T-cell (primary cell): ENCODE measurements around the gene PSME3. TPM values are rescaled to one million over a fixed set of nuclear protein-coding genes. Genes with fewer than 3 reads are reported as not detected.
"Not testable (repeated sequence)": the region's sequence is repeated elsewhere in the genome, so short reads cannot be mapped to it uniquely, and the experiment has no call there.

Experiments used
- ATAC-seq, 4 experiments: fragments of 200-7000 bp in 3 of 4; fragments of 150-1000 bp in 1 of 4; cut with Tn5 transposase; replicated peaks in 1 of 4; 1 replicate in 3 of 4; 2 replicates in 1 of 4; pipeline ENCODE4 v1.10.0; 2021; ENCODE audit warnings: moderate library complexity in 3 of 4, mild to moderate bottlenecking in 2 of 4, moderate number of reproducible peaks in 1 of 4
- CTCF ChIA-PET, 2 donors: fragments of 300-600 bp; sonication (Branson Sonifier 250); formaldehyde crosslinking; loops; one replicate each; lab custom pipeline; 2022; ENCODE audit warnings: antibody characterized with exemption in 2 of 2; lab: Charles Lee
- POLR2A ChIA-PET, 2 donors: fragments of 300-600 bp; sonication (Branson Sonifier 250); formaldehyde crosslinking; loops; one replicate each; lab custom pipeline; 2022; ENCODE audit warnings: antibody characterized with exemption in 2 of 2; lab: Charles Lee
- DNase-seq, 35 experiments: peaks; one replicate each; pipeline versions ENCODE4 v3.0.0 to v3.0.0-alpha.2; 2013 to 2023
- H3K27ac ChIP-seq: one replicate; pipeline ENCODE4 v1.5.1; 2013; ENCODE audit warnings: low read length
- H3K27me3 ChIP-seq, 2 experiments: replicated peaks in 1 of 2; 1 replicate in 1 of 2; 2 replicates in 1 of 2; pipeline versions ENCODE4 v1.6.1 to v1.7.0; 2013; ENCODE audit warnings: low read length in 1 of 2, mixed read lengths in 1 of 2; ENCODE audit not compliant: control insufficient read depth in 2 of 2, insufficient read depth in 2 of 2; ENCODE audit errors: extremely low read depth in 1 of 2
- H3K36me3 ChIP-seq, 2 donors: 1 replicate in 1 of 2; 2 replicates in 1 of 2; pipeline versions ENCODE4 v1.6.1 to v1.7.0; 2013; ENCODE audit warnings: low read length in 1 of 2; ENCODE audit not compliant: control insufficient read depth in 2 of 2, insufficient read depth in 1 of 2; ENCODE audit errors: extremely low read depth in 1 of 2
- H3K4me1 ChIP-seq, 2 experiments: 1 replicate in 1 of 2; 2 replicates in 1 of 2; pipeline versions ENCODE4 v1.6.1 to v1.7.0; 2013; ENCODE audit warnings: low read length in 2 of 2, mixed read lengths in 1 of 2; ENCODE audit not compliant: insufficient read depth in 2 of 2, control insufficient read depth in 1 of 2; ENCODE audit errors: extremely low read depth in 1 of 2
- H3K4me3 ChIP-seq, 2 donors: 1 replicate in 1 of 2; 2 replicates in 1 of 2; pipeline versions ENCODE4 v1.5.1 to v1.7.0; 2013; ENCODE audit warnings: mild to moderate bottlenecking in 2 of 2, low read length in 1 of 2, moderate library complexity in 1 of 2; ENCODE audit not compliant: control insufficient read depth in 1 of 2; ENCODE audit errors: extremely low read depth in 1 of 2
- H3K9me3 ChIP-seq: 2 replicates; pipeline ENCODE4 v1.7.0; 2013
- H3K27ac Mint-ChIP-seq, 2 donors: one replicate each; pipeline ENCODE4 v1.8.0; 2020 to 2021; ENCODE audit warnings: mild to moderate bottlenecking in 2 of 2, mixed read lengths in 2 of 2
- H3K27me3 Mint-ChIP-seq, 2 donors: one replicate each; pipeline ENCODE4 v1.8.0; 2021 to 2022; ENCODE audit warnings: mixed read lengths in 2 of 2
- H3K36me3 Mint-ChIP-seq: one replicate; pipeline ENCODE4 v1.8.0; 2021; ENCODE audit warnings: mixed read lengths
- H3K4me1 Mint-ChIP-seq, 3 donors: one replicate each; pipeline ENCODE4 v1.8.0; 2020 to 2022; ENCODE audit warnings: mixed read lengths in 3 of 3, mild to moderate bottlenecking in 1 of 3
- H3K4me3 Mint-ChIP-seq, 3 donors: one replicate each; pipeline ENCODE4 v1.8.0; 2020 to 2022; ENCODE audit warnings: mild to moderate bottlenecking in 3 of 3, mixed read lengths in 3 of 3, moderate library complexity in 3 of 3
- H3K9me3 Mint-ChIP-seq, 3 donors: one replicate each; pipeline ENCODE4 v1.8.0; 2020 to 2022; ENCODE audit warnings: mixed read lengths in 3 of 3
- WGBS: methylation state at CpG from one replicate; pipeline ENCODE4 v1.1.5; 2013; ENCODE audit warnings: missing lambda C conversion rate; ENCODE audit not compliant: insufficient coverage; 5-methylcytosine and 5-hydroxymethylcytosine counted together
- total RNA-seq, 35 experiments: library from RNA in 6 of 35; stranded (reverse) in 6 of 35; fragments of 120-200 nt in 1 of 35; gene quantifications; one replicate each; pipeline versions ENCODE4 v1.2.1 to v1.2.4 and lab custom pipeline; 2013 to 2026

PSME3 gene
- total RNA-seq, 5 donors from 2014 or later (not counting 1 experiment from before 2014, with no cell fraction given), result 68.0 to 79.1 (median 77.2) TPM

GRCh38 chr17:42851371-42852240 is 18.4 kb downstream of the PSME3 start:
- H3K9me3 Mint-ChIP-seq, H3K9me3 ChIP-seq, ATAC-seq, H3K27me3 Mint-ChIP-seq, DNase-seq, H3K4me3 ChIP-seq, H3K4me3 Mint-ChIP-seq, H3K36me3 Mint-ChIP-seq, H3K27ac ChIP-seq, CTCF ChIA-PET, POLR2A ChIA-PET, H3K36me3 ChIP-seq, H3K27ac Mint-ChIP-seq, H3K4me1 Mint-ChIP-seq, H3K4me1 ChIP-seq: not testable (repeated sequence)
- WGBS, result 93% methylated on average over 9 of the region's 28 CpGs
- peaks cover 0 to 21% of the 10 kb centered on the region in 2 experiments for H3K27me3 ChIP-seq

GRCh38 chr17:42852351-42852750 is 19.2 kb downstream of the PSME3 start:
- no peak overlapping the region for H3K27ac ChIP-seq
- H3K36me3 Mint-ChIP-seq, result no peaks in the 10 kb centered on the region
- POLR2A ChIA-PET, result no interaction called here

GRCh38 chr17:42853004-42853403 is 19.8 kb downstream of the PSME3 start:
- H3K27ac Mint-ChIP-seq, result no peak overlapping the region
- H3K9me3 Mint-ChIP-seq, result no peaks in the 10 kb centered on the region
- no peak overlapping the region for H3K27ac ChIP-seq
- H3K27me3 ChIP-seq, result peaks cover 0 to 28% of the 10 kb centered on the region in 2 experiments
- no peaks in the 10 kb centered on the region for H3K9me3 ChIP-seq
- DNase-seq (no peak), ATAC-seq (no peak)
- ChIA-PET CTCF (no interaction called here), POLR2A (no interaction called here)
- H3K27me3 Mint-ChIP-seq, result peaks cover 0 to 9% of the 10 kb centered on the region in 2 donors
- H3K4me1 ChIP-seq, result no peaks in the 10 kb centered on the region
- no peaks in the 10 kb centered on the region for H3K4me1 Mint-ChIP-seq
- no peak overlapping the region for H3K4me3 Mint-ChIP-seq
- H3K36me3 Mint-ChIP-seq, result no peaks in the 10 kb centered on the region
- 64% methylated on average over 3 of the region's 4 CpGs for WGBS
- no peaks in the 10 kb centered on the region for H3K36me3 ChIP-seq
- H3K4me3 ChIP-seq, result no peak overlapping the region

More at GRCh38 chr17:42852351-42852750, 19.2 kb downstream of the PSME3 start:
- Mint-ChIP-seq H3K27me3 (peaks cover 0 to 7% of the 10 kb centered on the region in 2 donors), H3K4me1 (no peaks in the 10 kb centered on the region), H3K9me3 (no peaks in the 10 kb centered on the region), H3K4me3 (no peak overlapping the region), H3K27ac (no peak overlapping the region)
- no peak for DNase-seq
- H3K9me3 ChIP-seq, result no peaks in the 10 kb centered on the region
- no peak overlapping the region for H3K4me3 ChIP-seq
- H3K27me3 ChIP-seq, result peaks cover 0 to 27% of the 10 kb centered on the region in 2 experiments
- no peak for ATAC-seq
- WGBS, result 83% methylated on average over 12 of the region's 15 CpGs
- H3K36me3 ChIP-seq, result no peaks in the 10 kb centered on the region
- CTCF ChIA-PET, result no interaction called here
- no peaks in the 10 kb centered on the region for H3K4me1 ChIP-seq

GRCh38 chr17:42853597-42853967 is 20.4 kb downstream of the PSME3 start:
- H3K36me3 ChIP-seq, result no peaks in the 10 kb centered on the region
- ATAC-seq (no peak), DNase-seq (no peak)
- no peaks in the 10 kb centered on the region for H3K4me1 Mint-ChIP-seq
- CTCF ChIA-PET, result no interaction called here
- no peak overlapping the region for H3K27ac Mint-ChIP-seq
- no peak overlapping the region for H3K4me3 ChIP-seq
- 74% methylated on average over 5 of the region's 5 CpGs for WGBS
- peaks cover 0 to 9% of the 10 kb centered on the region in 2 donors for H3K27me3 Mint-ChIP-seq
- POLR2A ChIA-PET, result no interaction called here
- no peak overlapping the region for H3K4me3 Mint-ChIP-seq
- no peaks in the 10 kb centered on the region for H3K4me1 ChIP-seq
- H3K27me3 ChIP-seq, result peaks cover 0 to 31% of the 10 kb centered on the region in 2 experiments
- H3K27ac ChIP-seq, result no peak overlapping the region
- H3K9me3 Mint-ChIP-seq, result no peaks in the 10 kb centered on the region
- no peaks in the 10 kb centered on the region for H3K36me3 Mint-ChIP-seq
- H3K9me3 ChIP-seq, result no peaks in the 10 kb centered on the region

GRCh38 chr17:42853968-42854790 is 21.0 kb downstream of the PSME3 start:
- CTCF ChIA-PET, result no interaction called here
- H3K4me3 Mint-ChIP-seq, result no peak overlapping the region
- Histone ChIP-seq H3K36me3 (no peaks in the 10 kb centered on the region), H3K27ac (no peak overlapping the region), H3K27me3 (peaks cover 0 to 31% of the 10 kb centered on the region in 2 experiments), H3K4me1 (no peaks in the 10 kb centered on the region), H3K9me3 (no peaks in the 10 kb centered on the region), H3K4me3 (no peak overlapping the region)
- no peaks in the 10 kb centered on the region for H3K9me3 Mint-ChIP-seq
- H3K27me3 Mint-ChIP-seq, result peaks cover 0 to 10% of the 10 kb centered on the region in 2 donors
- no peak overlapping the region for H3K27ac Mint-ChIP-seq
- H3K36me3 Mint-ChIP-seq, result no peaks in the 10 kb centered on the region
- POLR2A ChIA-PET, result no interaction called here
- no peaks in the 10 kb centered on the region for H3K4me1 Mint-ChIP-seq
- DNase-seq, result no peak
- ATAC-seq, result no peak
- WGBS, result 87% methylated on average over 9 of the region's 15 CpGs

GRCh38 chr17:42855048-42855596 is 21.9 kb downstream of the PSME3 start:
- Histone ChIP-seq H3K4me3 (no peak overlapping the region), H3K27ac (no peak overlapping the region), H3K9me3 (no peaks in the 10 kb centered on the region), H3K36me3 (no peaks in the 10 kb centered on the region), H3K4me1 (no peaks in the 10 kb centered on the region), H3K27me3 (peaks cover 0 to 35% of the 10 kb centered on the region in 2 experiments)
- Mint-ChIP-seq H3K9me3 (no peaks in the 10 kb centered on the region), H3K36me3 (no peaks in the 10 kb centered on the region), H3K27me3 (peaks cover 0 to 13% of the 10 kb centered on the region in 2 donors), H3K4me3 (no peak overlapping the region), H3K4me1 (no peaks in the 10 kb centered on the region), H3K27ac (no peak overlapping the region)
- DNase-seq, result no peak
- CTCF ChIA-PET, result no interaction called here
- WGBS, result 82% methylated on average over 6 of the region's 8 CpGs
- POLR2A ChIA-PET, result no interaction called here
- no peak for ATAC-seq
